ENCODE results near the gene FREM2.
A peak's percentile ranks its signal among the peaks of the same experiment; 100 is the strongest.

The FREM2 gene

GRCh38 chr13:38686577-38687245, at the start of gene FREM2:
TSS of gene FREM2 (plus strand) at chr13:38687077. CDS start at chr13:38687345, 268 bp downstream.
- peak; percentile 4 for DNase-seq

GRCh38 chr13:38637576-38637975, 49.3 kb upstream of the FREM2 start:
- no peak for DNase-seq

DNA sequence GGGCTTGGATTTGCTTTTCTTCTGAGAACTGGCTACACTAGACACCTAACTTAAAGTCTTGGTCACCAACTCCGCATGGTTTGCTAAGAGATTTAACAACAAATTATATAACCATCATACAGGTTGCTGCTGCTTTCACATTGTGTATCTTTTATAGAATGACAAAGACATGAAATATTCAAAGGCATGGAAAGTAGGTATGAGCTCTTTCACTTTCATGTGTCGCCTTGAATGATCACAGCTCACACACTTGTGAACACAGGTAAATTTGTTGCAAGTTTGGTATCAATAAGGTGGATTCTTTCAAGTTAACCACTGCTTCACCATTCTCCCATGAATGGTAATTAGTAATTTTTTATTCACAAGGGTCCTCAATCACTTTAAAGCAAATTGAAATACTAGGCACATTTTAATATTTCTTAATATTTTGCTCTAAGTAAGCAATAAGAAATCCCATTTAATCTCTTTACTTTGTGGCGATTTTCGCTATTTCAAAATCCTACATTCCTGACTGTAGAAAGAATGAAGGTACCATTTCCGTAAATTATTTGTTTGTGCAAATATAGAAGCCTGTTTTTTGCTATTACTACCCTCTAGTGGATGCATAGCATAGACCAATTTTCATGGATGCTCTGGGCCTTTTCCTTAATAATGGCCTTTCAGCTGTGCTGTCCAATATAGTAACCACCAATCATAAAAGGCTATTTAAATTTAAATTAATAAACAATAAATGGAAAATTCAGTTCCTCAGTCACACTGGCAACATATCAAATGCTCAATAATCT, 45.5 kb upstream of the FREM2 start:
- DNase-seq: no peak

DNA sequence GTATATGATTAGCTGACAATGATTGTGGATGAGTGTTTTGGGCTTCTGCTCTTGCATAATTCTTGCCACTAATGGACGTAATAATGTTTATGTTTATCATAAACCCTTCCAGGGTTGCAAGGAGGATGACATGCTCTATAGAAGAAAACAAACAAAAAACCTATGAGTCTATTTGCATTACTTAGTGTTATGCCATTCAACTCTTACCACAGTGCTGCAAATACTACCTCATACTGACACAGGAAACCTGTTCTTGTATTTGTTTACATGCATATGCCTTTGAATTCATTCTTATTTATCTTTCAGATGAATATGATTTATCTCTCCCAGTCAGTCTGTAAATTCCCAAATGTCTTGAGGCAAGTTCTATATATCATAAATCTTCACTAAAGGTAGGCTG, 39.6 kb upstream of the FREM2 start:
- DNase-seq: no peak

DNA sequence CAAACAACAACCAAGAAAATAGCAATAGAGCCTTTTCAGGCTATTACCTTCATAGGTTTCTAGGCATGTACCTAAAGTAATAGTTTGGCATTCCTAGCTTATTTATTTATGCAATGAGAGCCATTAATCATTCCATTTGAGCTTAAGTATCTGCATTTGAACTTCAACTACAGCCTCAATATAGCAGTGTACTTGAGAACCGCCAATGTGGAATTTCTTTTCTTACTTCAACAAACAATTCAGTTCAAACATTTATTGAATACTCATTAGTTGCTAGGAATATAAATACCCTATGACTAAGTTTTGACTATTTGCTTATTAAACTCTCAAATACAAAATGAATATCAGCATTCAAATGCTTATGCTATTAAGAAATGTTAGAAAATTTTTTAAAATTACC, 38.0 kb upstream of the FREM2 start:
- DNase-seq: no peak

GRCh38 chr13:38656699-38657098, 30.2 kb upstream of the FREM2 start:
- DNase-seq: no peak

- DNase-seq: peak; percentile 47
Measured at GRCh38 chr13:38657191-38657590, 29.7 kb upstream of the FREM2 start.

DNA sequence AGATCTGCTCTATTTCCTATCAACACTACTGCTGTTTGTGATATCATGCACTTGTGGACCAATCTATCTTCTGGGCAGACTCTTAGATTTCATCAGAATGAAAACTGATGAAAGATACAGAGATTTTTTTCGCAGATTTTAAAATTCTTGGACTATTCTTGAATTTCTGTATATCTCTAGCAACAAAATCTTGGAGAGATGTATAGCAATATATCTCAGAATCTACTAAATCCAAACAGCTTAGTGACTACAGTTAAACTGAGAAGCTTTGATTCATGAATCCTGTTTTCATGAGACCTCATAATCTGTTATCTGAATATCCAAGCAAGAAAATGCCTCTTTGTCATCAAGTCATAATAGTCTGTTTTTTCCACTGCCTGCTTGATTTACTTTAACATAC, 28.0 kb upstream of the FREM2 start:
- peak; percentile 6 for DNase-seq

DNA sequence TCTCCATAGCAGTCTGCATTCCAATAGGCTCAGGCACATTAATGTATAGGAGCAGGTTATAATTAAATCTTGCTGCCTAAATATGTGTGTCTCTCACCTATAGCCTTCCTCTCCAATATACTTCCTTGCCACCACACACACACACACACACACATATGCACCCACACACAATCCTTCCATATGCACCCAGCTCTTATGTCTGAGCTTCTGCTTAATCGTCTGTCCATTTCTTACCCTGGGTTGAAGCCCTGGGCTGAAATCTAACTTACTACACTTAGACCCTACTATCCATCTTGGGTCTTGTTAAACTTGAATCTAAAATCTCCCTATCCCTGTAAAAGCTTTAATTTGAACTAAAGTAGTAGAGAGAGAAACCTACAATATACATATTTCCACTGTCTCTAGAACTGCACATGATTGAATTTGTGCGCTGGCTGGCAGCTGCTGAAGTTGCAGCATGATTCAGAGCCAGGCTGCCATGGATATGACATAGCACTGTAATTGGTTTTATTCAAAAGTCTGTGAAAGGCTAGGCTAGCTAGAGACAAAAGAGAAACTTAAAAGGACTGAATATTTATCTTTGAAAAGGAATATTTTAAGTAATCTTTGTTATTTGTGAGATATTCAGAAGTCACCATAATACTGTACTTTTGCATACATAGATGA, 25.7 kb upstream of the FREM2 start:
- no peak for DNase-seq

DNA sequence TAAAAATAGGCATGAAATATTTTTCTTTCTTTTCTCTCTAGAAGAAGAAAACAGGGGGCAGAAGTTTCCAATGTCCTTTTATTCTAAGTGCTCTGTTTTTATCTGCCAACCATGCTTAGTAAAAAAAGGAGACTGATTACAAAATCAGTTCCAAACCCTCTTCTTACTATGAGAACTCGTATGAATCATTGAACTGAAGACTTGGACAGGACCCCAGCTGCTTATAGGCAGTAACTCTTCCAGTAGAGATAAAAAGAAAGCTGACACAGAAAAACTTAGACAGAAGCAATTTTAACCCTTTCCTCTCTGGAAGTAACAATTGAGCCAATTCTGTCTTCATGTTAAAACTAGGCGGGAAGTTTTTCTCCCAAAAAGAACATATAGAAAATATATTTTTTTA, 24.5 kb upstream of the FREM2 start:
- DNase-seq: peak; percentile 83

- no peak for DNase-seq
Measured at GRCh38 chr13:38664906-38665305, 22.0 kb upstream of the FREM2 start.

DNA sequence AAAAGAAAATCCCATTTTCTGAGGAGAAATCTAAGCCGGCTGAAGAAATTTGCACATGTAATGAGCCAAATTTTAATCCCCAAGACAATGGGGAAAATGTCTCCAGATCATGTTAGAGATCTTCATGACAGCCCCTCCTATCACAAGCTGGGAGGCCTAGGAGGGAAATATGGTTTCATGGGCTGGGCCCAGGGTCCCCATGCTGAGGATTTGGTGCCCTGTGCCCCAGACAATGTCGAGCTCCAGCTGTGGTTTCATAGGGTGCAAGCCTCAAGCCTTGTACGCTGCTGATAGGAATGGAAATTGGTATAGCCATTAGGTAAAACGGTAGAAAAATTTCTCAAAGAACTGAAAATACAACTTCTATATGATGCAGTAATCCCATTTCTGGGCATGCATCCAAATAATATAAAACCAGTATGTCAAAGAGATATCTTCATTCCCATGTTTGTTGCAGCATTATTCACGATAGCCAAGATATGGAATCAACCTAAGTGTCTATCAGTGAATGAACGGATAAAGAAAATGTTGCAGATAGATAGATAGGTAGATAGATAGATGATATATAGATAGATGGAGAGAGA, 19.3 kb upstream of the FREM2 start:
- DNase-seq: peak; percentile 9

- DNase-seq: no peak
Measured at GRCh38 chr13:38669234-38669964, 17.5 kb upstream of the FREM2 start.

DNA sequence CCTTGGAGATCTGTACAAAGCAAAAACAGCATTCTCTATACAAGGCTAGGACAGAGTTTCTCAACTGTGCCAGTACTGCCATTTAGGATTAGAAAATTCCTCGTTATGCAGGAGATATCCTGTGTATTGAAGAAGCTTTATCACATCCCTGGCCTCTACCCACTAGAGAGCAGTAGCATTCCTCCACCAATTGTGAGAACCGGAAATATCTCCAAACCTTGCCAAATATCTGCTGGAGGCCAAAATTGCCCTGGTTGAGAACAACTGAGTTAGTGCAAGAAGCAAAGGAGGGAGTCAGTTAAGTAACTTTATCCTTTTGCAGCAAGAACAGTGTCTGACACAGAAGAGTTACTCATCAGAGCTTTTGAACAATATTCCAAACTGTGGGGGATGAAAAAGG, 16.2 kb upstream of the FREM2 start:
- peak; percentile 35 for DNase-seq

- no peak for DNase-seq
Measured at GRCh38 chr13:38671980-38672379, 14.9 kb upstream of the FREM2 start.

DNA sequence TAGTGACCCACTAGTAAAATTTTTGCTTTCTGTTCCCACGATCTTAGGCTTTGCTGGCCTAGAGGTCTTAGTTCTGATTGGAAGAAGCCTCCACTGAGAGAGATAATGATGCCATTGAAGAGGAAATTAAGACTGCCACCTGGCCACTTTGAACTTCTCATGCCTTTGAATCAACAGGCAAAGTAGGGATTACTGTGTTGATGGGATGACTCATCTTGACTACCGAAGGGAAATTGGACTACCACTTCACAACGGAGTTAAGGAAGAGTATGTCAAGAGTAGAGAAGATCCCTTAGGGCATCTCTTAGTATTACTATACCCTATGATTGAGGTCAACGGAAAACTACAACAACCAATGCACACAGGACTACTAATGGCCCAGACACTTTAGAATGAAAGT, 12.7 kb upstream of the FREM2 start:
- no peak for DNase-seq

GRCh38 chr13:38680912-38681311, 6.0 kb upstream of the FREM2 start:
- no peak for DNase-seq

- DNase-seq: no peak
Measured at GRCh38 chr13:38684714-38685113, 2.2 kb upstream of the FREM2 start.

GRCh38 chr13:38685431-38685830, 1.4 kb upstream of the FREM2 start:
- no peak for DNase-seq

GRCh38 chr13:38685974-38686576, 802 bp upstream of the FREM2 start:
- DNase-seq: peak; percentile 3

- DNase-seq: no peak
Measured at GRCh38 chr13:38687246-38688229, 661 bp downstream of the FREM2 start.

Measured in fibroblast of upper back skin (primary cell).